Neural progenitor cell (in vitro differentiated cells): Measurements from ENCODE around the gene MYRFL. TPM values are rescaled to one million over a fixed set of nuclear protein-coding genes. Genes with fewer than 3 reads are reported as not detected.

Source experiments
- DNase-seq: peaks from one replicate; pipeline ENCODE4 v3.0.0-alpha.2; 2016; ENCODE audit warnings: low spot score
- H2AFZ ChIP-seq: fragments of 200-600 bp; sonication (generic); replicated peaks from 2 replicates; pipeline ENCODE4 v1.6.1; 2016; ENCODE audit warnings: antibody characterized with exemption
- H3F3A ChIP-seq: fragments of 200-600 bp; sonication (generic); 2 replicates; pipeline ENCODE4 v1.6.1; 2016; ENCODE audit warnings: antibody characterized with exemption, low read depth
- H3K27ac ChIP-seq: fragments of 200-600 bp; sonication (generic); 2 replicates; pipeline ENCODE4 v1.5.1; 2016; ENCODE audit warnings: mild to moderate bottlenecking
- H3K27me3 ChIP-seq: fragments of 200-600 bp; sonication (generic); 2 replicates; pipeline ENCODE4 v1.6.1; 2016; ENCODE audit warnings: mild to moderate bottlenecking, moderate library complexity
- H3K36me3 ChIP-seq: fragments of 200-600 bp; sonication (generic); 2 replicates; pipeline ENCODE4 v1.5.1; 2016
- H3K4me1 ChIP-seq: fragments of 200-600 bp; sonication (generic); 2 replicates; pipeline ENCODE4 v1.6.1; 2016; ENCODE audit warnings: mixed run types
- H3K4me2 ChIP-seq: fragments of 200-600 bp; sonication (generic); 2 replicates; pipeline ENCODE4 v1.6.1; 2016
- H3K4me3 ChIP-seq: fragments of 200-600 bp; sonication (generic); 2 replicates; pipeline ENCODE4 v1.5.1; 2016
- H3K79me2 ChIP-seq: fragments of 200-600 bp; sonication (generic); 2 replicates; pipeline ENCODE4 v1.6.1; 2016; ENCODE audit warnings: low read depth
- H3K9ac ChIP-seq: fragments of 200-600 bp; sonication (generic); 2 replicates; pipeline ENCODE4 v1.6.1; 2016
- H3K9me3 ChIP-seq: fragments of 200-600 bp; sonication (generic); 2 replicates; pipeline ENCODE4 v1.5.1; 2016; ENCODE audit warnings: low read depth
- H4K20me1 ChIP-seq: fragments of 200-600 bp; sonication (generic); 2 replicates; pipeline ENCODE4 v1.6.1; 2016; ENCODE audit warnings: low read depth
- H3K27ac Mint-ChIP-seq: 3 replicates; pipeline ENCODE4 v1.8.0; 2021; ENCODE audit warnings: mixed read lengths
- H3K27me3 Mint-ChIP-seq: 2 replicates; pipeline ENCODE4 v1.8.0; 2022; ENCODE audit warnings: low read depth, mild to moderate bottlenecking, inconsistent platforms, moderate library complexity, mixed read lengths; ENCODE audit not compliant: insufficient read depth
- H3K36me3 Mint-ChIP-seq: 3 replicates; pipeline ENCODE4 v1.8.0; 2021; ENCODE audit warnings: mixed read lengths
- H3K4me1 Mint-ChIP-seq: 3 replicates; pipeline ENCODE4 v1.8.0; 2021; ENCODE audit warnings: mixed read lengths
- H3K4me3 Mint-ChIP-seq: 3 replicates; pipeline ENCODE4 v1.8.0; 2021; ENCODE audit warnings: mild to moderate bottlenecking, moderate library complexity, mixed read lengths
- H3K9me3 Mint-ChIP-seq: 3 replicates; pipeline ENCODE4 v1.8.0; 2020; ENCODE audit warnings: mixed read lengths
- EZH2 ChIP-seq: fragments of 200-600 bp; sonication (generic); IDR thresholded peaks from 2 replicates; pipeline ENCODE4 v1.6.1; 2017; ENCODE audit warnings: antibody characterized with exemption, mild to moderate bottlenecking, moderate library complexity
- EZH2phosphoT487 ChIP-seq: fragments of 200-600 bp; sonication (generic); IDR thresholded peaks from 2 replicates; pipeline ENCODE4 v1.6.1; 2017; ENCODE audit warnings: antibody characterized with exemption
- total RNA-seq: library from RNA; depleted of rRNA; stranded (reverse); fragments of >200 nt; gene quantifications from 2 replicates; pipeline ENCODE4 v1.2.3, GENCODE V29; 2015; ENCODE audit warnings: low replicate concordance
- TF ChIP-seq, protein P1 (sequence below): fragments of 200-600 bp; sonication (generic); IDR thresholded peaks from 2 replicates; pipeline ENCODE4 v1.5.1; 2017; ENCODE audit warnings: antibody characterized with exemption, mild to moderate bottlenecking

MYRFL gene
- total RNA-seq, 1 donor from 2014 or later = not detected

DNA sequence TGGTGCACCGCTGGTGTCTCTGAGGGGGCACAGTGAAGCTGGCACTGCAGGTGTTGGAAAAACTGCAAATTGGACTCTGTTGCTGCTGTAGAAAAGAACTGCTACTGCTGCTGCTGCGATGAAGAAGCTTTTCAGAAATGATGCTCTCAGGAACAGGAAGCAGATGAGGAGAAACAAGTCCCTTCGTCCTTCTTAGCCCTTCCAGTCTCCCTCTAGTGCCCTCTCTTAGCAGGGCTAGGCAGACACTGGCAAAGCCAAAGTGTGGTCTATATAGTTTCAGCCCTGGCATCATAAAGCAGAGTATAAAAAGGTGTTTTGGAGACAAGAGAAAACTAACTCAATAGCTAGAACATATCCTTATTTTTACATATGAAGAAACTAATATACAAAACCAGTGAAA is 174.5 kb downstream of the MYRFL start:
- H3K36me3 ChIP-seq = no peaks in the 10 kb centered on the region
- H3K27me3 Mint-ChIP-seq = no peaks in the 10 kb centered on the region

GRCh38 chr12:70002097-70002911 is 177.3 kb downstream of the MYRFL start:
- H3K36me3 ChIP-seq = no peaks in the 10 kb centered on the region
- TF ChIP-seq EZH2 (no peak), EZH2phosphoT487 (no peak)
- TF ChIP-seq, protein P1, sequence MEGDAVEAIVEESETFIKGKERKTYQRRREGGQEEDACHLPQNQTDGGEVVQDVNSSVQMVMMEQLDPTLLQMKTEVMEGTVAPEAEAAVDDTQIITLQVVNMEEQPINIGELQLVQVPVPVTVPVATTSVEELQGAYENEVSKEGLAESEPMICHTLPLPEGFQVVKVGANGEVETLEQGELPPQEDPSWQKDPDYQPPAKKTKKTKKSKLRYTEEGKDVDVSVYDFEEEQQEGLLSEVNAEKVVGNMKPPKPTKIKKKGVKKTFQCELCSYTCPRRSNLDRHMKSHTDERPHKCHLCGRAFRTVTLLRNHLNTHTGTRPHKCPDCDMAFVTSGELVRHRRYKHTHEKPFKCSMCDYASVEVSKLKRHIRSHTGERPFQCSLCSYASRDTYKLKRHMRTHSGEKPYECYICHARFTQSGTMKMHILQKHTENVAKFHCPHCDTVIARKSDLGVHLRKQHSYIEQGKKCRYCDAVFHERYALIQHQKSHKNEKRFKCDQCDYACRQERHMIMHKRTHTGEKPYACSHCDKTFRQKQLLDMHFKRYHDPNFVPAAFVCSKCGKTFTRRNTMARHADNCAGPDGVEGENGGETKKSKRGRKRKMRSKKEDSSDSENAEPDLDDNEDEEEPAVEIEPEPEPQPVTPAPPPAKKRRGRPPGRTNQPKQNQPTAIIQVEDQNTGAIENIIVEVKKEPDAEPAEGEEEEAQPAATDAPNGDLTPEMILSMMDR = no peak
- Mint-ChIP-seq H3K4me3 (no peak overlapping the region), H3K27me3 (no peaks in the 10 kb centered on the region), H3K4me1 (peaks cover 15% of the 10 kb centered on the region), H3K9me3 (peaks cover 4% of the 10 kb centered on the region), H3K36me3 (no peaks in the 10 kb centered on the region), H3K27ac (peak overlapping the region; percentile 90)
- H3K9ac ChIP-seq = no peak overlapping the region
- H3F3A ChIP-seq = no peaks in the 10 kb centered on the region
- no peaks in the 10 kb centered on the region for H3K27me3 ChIP-seq
- H3K79me2 ChIP-seq = no peaks in the 10 kb centered on the region
- no peak for DNase-seq
- no peak overlapping the region for H3K4me3 ChIP-seq
- no peak overlapping the region for H2AFZ ChIP-seq
- no peak overlapping the region for H3K4me2 ChIP-seq
- no peak overlapping the region for H3K27ac ChIP-seq
- no peaks in the 10 kb centered on the region for H4K20me1 ChIP-seq
- no peaks in the 10 kb centered on the region for H3K9me3 ChIP-seq
- no peaks in the 10 kb centered on the region for H3K4me1 ChIP-seq

More for the DNA sequence above, 174.5 kb downstream of the MYRFL start:
- H3K4me3 ChIP-seq = no peak overlapping the region
- no peaks in the 10 kb centered on the region for H3K79me2 ChIP-seq
- H3K4me3 Mint-ChIP-seq = no peak overlapping the region
- H3K36me3 Mint-ChIP-seq = no peaks in the 10 kb centered on the region
- H3K9me3 ChIP-seq = no peaks in the 10 kb centered on the region
- H3F3A ChIP-seq = no peaks in the 10 kb centered on the region
- no peak overlapping the region for H3K9ac ChIP-seq
- no peaks in the 10 kb centered on the region for H4K20me1 ChIP-seq
- H3K4me1 Mint-ChIP-seq = peaks cover 13% of the 10 kb centered on the region
- no peak overlapping the region for H3K27ac Mint-ChIP-seq
- H2AFZ ChIP-seq = no peak overlapping the region
- H3K27me3 ChIP-seq = no peaks in the 10 kb centered on the region
- H3K4me1 ChIP-seq = no peaks in the 10 kb centered on the region
- DNase-seq = no peak
- H3K27ac ChIP-seq = no peak overlapping the region
- TF ChIP-seq EZH2phosphoT487 (no peak), EZH2 (no peak)
- TF ChIP-seq, protein P1 = no peak
- H3K9me3 Mint-ChIP-seq = peaks cover 4% of the 10 kb centered on the region
- no peak overlapping the region for H3K4me2 ChIP-seq

GRCh38 chr12:70002912-70003255 is 177.9 kb downstream of the MYRFL start:
- DNase-seq = no peak

More at GRCh38 chr12:70002912-70003255, 177.9 kb downstream of the MYRFL start:
- no peaks in the 10 kb centered on the region for H4K20me1 ChIP-seq
- Mint-ChIP-seq H3K27me3 (no peaks in the 10 kb centered on the region), H3K36me3 (no peaks in the 10 kb centered on the region), H3K9me3 (peaks cover 6% of the 10 kb centered on the region), H3K4me1 (peaks cover 15% of the 10 kb centered on the region), H3K4me3 (no peak overlapping the region), H3K27ac (peak overlapping the region; percentile 90)
- TF ChIP-seq EZH2phosphoT487 (no peak), EZH2 (no peak)
- TF ChIP-seq, protein P1 = no peak
- no peak overlapping the region for H3K4me3 ChIP-seq
- no peak overlapping the region for H3K9ac ChIP-seq
- no peaks in the 10 kb centered on the region for H3K4me1 ChIP-seq
- H3K79me2 ChIP-seq = no peaks in the 10 kb centered on the region
- H3K27me3 ChIP-seq = no peaks in the 10 kb centered on the region
- no peaks in the 10 kb centered on the region for H3K9me3 ChIP-seq
- no peak overlapping the region for H3K4me2 ChIP-seq
- H3K36me3 ChIP-seq = no peaks in the 10 kb centered on the region
- no peak overlapping the region for H2AFZ ChIP-seq
- no peaks in the 10 kb centered on the region for H3F3A ChIP-seq
- H3K27ac ChIP-seq = no peak overlapping the region
